ENCODE data around the gene KLF1.
"Not testable (repeated sequence)": the region's sequence is repeated elsewhere in the genome, so short reads cannot be mapped to it uniquely, and the experiment has no call there.

KLF1 gene

DNA sequence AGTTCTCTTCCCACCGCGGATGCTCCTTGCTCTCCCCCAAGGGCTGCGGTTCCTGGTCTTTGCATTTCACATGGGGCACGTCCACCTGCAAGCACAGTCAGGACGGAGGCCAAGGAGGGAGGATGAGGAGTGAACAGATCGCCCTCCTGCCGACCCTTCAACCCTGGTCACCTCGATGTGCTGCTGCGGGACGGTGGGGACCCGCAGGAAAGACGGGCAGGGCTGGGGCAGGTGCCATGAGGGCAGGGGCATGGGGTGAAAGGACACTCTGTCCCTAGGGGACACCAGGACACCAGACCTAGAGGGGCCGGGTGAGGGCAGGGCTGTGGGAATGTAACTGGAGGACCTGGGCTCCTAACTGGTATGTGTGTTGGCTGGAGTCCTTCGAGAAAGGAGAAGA lies 31.3 kb upstream of the KLF1 start:
- Histone ChIP-seq H3K9me3 (ENCODE audit: insufficient read depth, low read depth, low read length) (no peaks in the 10 kb centered on the region), H3K27me3 (ENCODE audit: insufficient read depth, low read length, poor library complexity, severe bottlenecking) (no peaks in the 10 kb centered on the region), H3K79me2 (ENCODE audit: insufficient read depth, low read length) (peaks cover 7% of the 10 kb centered on the region; the same call in 1 of the 2 replicates), H3K4me2 (ENCODE audit: low read depth, low read length, poor library complexity, severe bottlenecking) (peak overlapping the region; percentile 43), H3K4me1 (ENCODE audit: insufficient read depth, low read length, poor library complexity, severe bottlenecking) (peaks cover 38% of the 10 kb centered on the region), H4K20me1 (ENCODE audit: insufficient read depth, low read length, poor library complexity, severe bottlenecking) (no peaks in the 10 kb centered on the region), H3F3A (ENCODE audit: low read depth) (no peaks in the 10 kb centered on the region; the same call in 1 of the 2 replicates), H3K9me2 (replicated peaks; ENCODE audit: low read depth, low read length) (no peaks in the 10 kb centered on the region), H3K4me3 (ENCODE audit: low read length, poor library complexity, severe bottlenecking) (peak overlapping the region; percentile 70), H2AFZ (ENCODE audit: low read length) (no peak overlapping the region), H3K36me3 (ENCODE audit: insufficient read depth, low read length) (peaks cover 11% of the 10 kb centered on the region; the same call in 1 of the 2 replicates), H3K9ac (ENCODE audit: low read depth, low read length, poor library complexity, severe bottlenecking) (peak overlapping the region; percentile 75)
- TF ChIP-seq, protein P1, sequence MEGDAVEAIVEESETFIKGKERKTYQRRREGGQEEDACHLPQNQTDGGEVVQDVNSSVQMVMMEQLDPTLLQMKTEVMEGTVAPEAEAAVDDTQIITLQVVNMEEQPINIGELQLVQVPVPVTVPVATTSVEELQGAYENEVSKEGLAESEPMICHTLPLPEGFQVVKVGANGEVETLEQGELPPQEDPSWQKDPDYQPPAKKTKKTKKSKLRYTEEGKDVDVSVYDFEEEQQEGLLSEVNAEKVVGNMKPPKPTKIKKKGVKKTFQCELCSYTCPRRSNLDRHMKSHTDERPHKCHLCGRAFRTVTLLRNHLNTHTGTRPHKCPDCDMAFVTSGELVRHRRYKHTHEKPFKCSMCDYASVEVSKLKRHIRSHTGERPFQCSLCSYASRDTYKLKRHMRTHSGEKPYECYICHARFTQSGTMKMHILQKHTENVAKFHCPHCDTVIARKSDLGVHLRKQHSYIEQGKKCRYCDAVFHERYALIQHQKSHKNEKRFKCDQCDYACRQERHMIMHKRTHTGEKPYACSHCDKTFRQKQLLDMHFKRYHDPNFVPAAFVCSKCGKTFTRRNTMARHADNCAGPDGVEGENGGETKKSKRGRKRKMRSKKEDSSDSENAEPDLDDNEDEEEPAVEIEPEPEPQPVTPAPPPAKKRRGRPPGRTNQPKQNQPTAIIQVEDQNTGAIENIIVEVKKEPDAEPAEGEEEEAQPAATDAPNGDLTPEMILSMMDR (conservative IDR thresholded peaks at IDR 0.05; ENCODE audit: low read length): no peak
- no peak for TF ChIP-seq EZH2phosphoT487 (IDR thresholded peaks at IDR 0.05; ENCODE audit: borderline replicate concordance)

DNA sequence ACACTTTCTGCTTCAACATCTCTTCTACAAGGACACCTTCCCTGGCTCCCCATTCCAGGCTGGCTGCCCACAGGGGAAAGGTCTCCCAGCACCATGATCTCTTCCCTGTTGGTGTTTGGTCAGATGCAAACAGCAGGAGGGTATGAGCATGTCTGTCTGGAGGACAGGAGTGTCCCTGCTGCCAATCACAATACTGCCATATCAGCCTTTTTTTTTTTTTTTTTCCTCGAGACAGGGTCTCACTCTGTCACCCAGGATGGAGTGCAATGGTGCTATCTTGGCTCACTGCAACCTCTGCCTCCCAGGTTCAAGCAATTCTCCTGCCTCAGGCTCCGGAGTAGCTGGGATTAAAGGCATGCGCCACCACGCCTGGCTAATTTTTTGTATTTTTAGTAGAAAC lies 28.9 kb upstream of the KLF1 start:
- not testable (repeated sequence) for H3K36me3 ChIP-seq (ENCODE audit: insufficient read depth, low read length); H2AFZ ChIP-seq (ENCODE audit: low read length); H3K9me2 ChIP-seq (replicated peaks; ENCODE audit: low read depth, low read length); H3K4me3 ChIP-seq (ENCODE audit: low read length, poor library complexity, severe bottlenecking); H3K4me2 ChIP-seq (ENCODE audit: low read depth, low read length, poor library complexity, severe bottlenecking); H4K20me1 ChIP-seq (ENCODE audit: insufficient read depth, low read length, poor library complexity, severe bottlenecking); H3K79me2 ChIP-seq (ENCODE audit: insufficient read depth, low read length); H3F3A ChIP-seq (ENCODE audit: low read depth); H3K9me3 ChIP-seq (ENCODE audit: insufficient read depth, low read depth, low read length); H3K27me3 ChIP-seq (ENCODE audit: insufficient read depth, low read length, poor library complexity, severe bottlenecking)
- Histone ChIP-seq H3K9ac (ENCODE audit: low read depth, low read length, poor library complexity, severe bottlenecking) (peak overlapping the region; percentile 73), H3K4me1 (ENCODE audit: insufficient read depth, low read length, poor library complexity, severe bottlenecking) (peaks cover 44% of the 10 kb centered on the region)

DNA sequence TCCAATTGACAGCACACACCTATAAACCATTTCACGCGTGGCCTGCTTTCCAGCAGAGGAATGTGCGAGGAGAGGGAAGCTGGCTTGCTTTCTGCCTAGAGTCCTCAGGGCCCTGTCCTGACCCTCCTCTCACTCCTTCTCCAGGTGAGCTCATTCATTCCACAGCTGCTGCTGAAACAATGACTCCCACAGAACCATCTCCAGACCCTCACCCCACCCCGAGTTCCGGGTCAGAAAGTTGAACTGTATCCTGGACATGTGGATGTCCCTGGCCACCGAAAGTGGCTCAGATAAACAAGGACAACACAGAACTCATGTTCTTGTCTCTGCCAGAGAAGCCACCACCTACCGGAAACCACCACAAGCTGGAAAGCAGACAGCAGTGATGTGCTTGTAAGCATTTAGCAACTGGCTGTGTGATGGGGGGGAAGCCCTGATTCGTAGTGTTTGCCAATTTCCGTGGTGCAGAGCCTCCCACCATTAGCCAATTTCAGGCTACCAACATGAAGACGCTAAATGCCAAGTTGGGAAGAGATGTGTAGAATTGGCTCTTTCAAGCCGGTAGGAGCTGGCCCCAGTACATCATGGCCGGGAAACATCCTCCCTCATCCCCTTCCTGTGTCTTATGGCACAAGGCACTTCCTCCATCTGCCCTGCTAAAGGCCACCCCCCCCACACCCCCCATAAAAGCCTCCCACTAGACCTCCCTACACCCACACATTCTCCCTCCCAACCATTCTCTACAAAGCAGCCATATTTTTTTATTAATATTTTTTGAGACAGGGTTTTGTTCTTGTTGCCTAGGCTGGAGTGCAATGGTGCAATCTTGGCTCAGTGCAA lies 27.1 kb upstream of the KLF1 start:
- Histone ChIP-seq H3K36me3 (ENCODE audit: insufficient read depth, low read length) (no peaks in the 10 kb centered on the region), H3K79me2 (ENCODE audit: insufficient read depth, low read length) (peaks cover 7% of the 10 kb centered on the region; the same call in 1 of the 2 replicates), H4K20me1 (ENCODE audit: insufficient read depth, low read length, poor library complexity, severe bottlenecking) (no peaks in the 10 kb centered on the region), H3F3A (ENCODE audit: low read depth) (no peaks in the 10 kb centered on the region), H3K4me2 (ENCODE audit: low read depth, low read length, poor library complexity, severe bottlenecking) (peak overlapping the region; percentile 80), H3K9me3 (ENCODE audit: insufficient read depth, low read depth, low read length) (no peaks in the 10 kb centered on the region), H3K4me1 (ENCODE audit: insufficient read depth, low read length, poor library complexity, severe bottlenecking) (peaks cover 44% of the 10 kb centered on the region), H3K4me3 (ENCODE audit: low read length, poor library complexity, severe bottlenecking) (peak overlapping the region; percentile 70), H3K9ac (ENCODE audit: low read depth, low read length, poor library complexity, severe bottlenecking) (peak overlapping the region; percentile 73), H3K9me2 (replicated peaks; ENCODE audit: low read depth, low read length) (no peaks in the 10 kb centered on the region), H3K27me3 (ENCODE audit: insufficient read depth, low read length, poor library complexity, severe bottlenecking) (no peaks in the 10 kb centered on the region), H2AFZ (ENCODE audit: low read length) (peak overlapping the region; percentile 35; the same call in 1 of the 2 replicates)
- no peak for TF ChIP-seq EZH2phosphoT487 (IDR thresholded peaks at IDR 0.05; ENCODE audit: borderline replicate concordance)
- TF ChIP-seq, protein P1 (conservative IDR thresholded peaks at IDR 0.05; ENCODE audit: low read length): no peak

Measured in Loucy (cell line).